Endothelial cell (in vitro differentiated cells): Measurements from ENCODE around the gene IQCH. TPM values are rescaled to one million over a fixed set of nuclear protein-coding genes. Genes with fewer than 3 reads are reported as not detected.

Experiments
- DNase-seq: peaks from one replicate; pipeline ENCODE4 v3.0.0; 2021; ENCODE audit warnings: low spot score
- H3K27ac Mint-ChIP-seq: one replicate; pipeline ENCODE4 v1.8.0; 2021; ENCODE audit warnings: mixed read lengths, inconsistent platforms; ENCODE audit not compliant: unreplicated experiment
- H3K27me3 Mint-ChIP-seq: one replicate; pipeline ENCODE4 v1.8.0; 2021; ENCODE audit warnings: mild to moderate bottlenecking, moderate library complexity, mixed read lengths, inconsistent platforms; ENCODE audit not compliant: unreplicated experiment
- H3K36me3 Mint-ChIP-seq: one replicate; pipeline ENCODE4 v1.8.0; 2021; ENCODE audit warnings: mild to moderate bottlenecking, low read depth, mixed read lengths, inconsistent platforms; ENCODE audit not compliant: unreplicated experiment
- H3K4me1 Mint-ChIP-seq: one replicate; pipeline ENCODE4 v1.8.0; 2021; ENCODE audit warnings: mild to moderate bottlenecking, mixed read lengths, inconsistent platforms; ENCODE audit not compliant: unreplicated experiment
- H3K4me3 Mint-ChIP-seq: one replicate; pipeline ENCODE4 v1.8.0; 2021; ENCODE audit warnings: mild to moderate bottlenecking, mixed read lengths, inconsistent platforms; ENCODE audit not compliant: unreplicated experiment
- H3K9me3 Mint-ChIP-seq: one replicate; pipeline ENCODE4 v1.8.0; 2021; ENCODE audit warnings: mixed read lengths, inconsistent platforms; ENCODE audit not compliant: unreplicated experiment
- CTCF ChIP-seq: fragments of 200-600 bp; sonication (generic); IDR thresholded peaks from one replicate; pipeline ENCODE4 v1.5.0; 2021; ENCODE audit warnings: antibody characterized with exemption; ENCODE audit not compliant: unreplicated experiment
- total RNA-seq: library from RNA; stranded (reverse); fragmentation: NEBNext Ultra II Directional; extraction: Animal tissue kit (Norgen Biotek cat#: 25700); gene quantifications from one replicate; pipeline ENCODE4 v1.2.1, GENCODE V29; 2021; ENCODE audit not compliant: unreplicated experiment

The IQCH gene
- total RNA-seq, 1 donor from 2014 or later: 2.4 TPM

- H3K4me1 Mint-ChIP-seq: no peaks in the 10 kb centered on the region
- H3K36me3 Mint-ChIP-seq: peaks cover 6% of the 10 kb centered on the region
- DNase-seq: no peak
- no peaks in the 10 kb centered on the region for H3K9me3 Mint-ChIP-seq
- no peak overlapping the region for H3K27ac Mint-ChIP-seq
- no peaks in the 10 kb centered on the region for H3K27me3 Mint-ChIP-seq
- H3K4me3 Mint-ChIP-seq: no peak overlapping the region
- no peak for TF ChIP-seq CTCF
Observed at GRCh38 chr15:67550522-67550921, 295.9 kb downstream of the IQCH start.

- H3K27me3 Mint-ChIP-seq: no peaks in the 10 kb centered on the region
- H3K27ac Mint-ChIP-seq: no peak overlapping the region
- peaks cover 6% of the 10 kb centered on the region for H3K36me3 Mint-ChIP-seq
- no peak for DNase-seq
- H3K4me1 Mint-ChIP-seq: no peaks in the 10 kb centered on the region
- no peaks in the 10 kb centered on the region for H3K9me3 Mint-ChIP-seq
- TF ChIP-seq CTCF: no peak
- no peak overlapping the region for H3K4me3 Mint-ChIP-seq
Observed at GRCh38 chr15:67551207-67551743, 296.7 kb downstream of the IQCH start.

Other genes starting within 250 kb of the IQCH start
- gene SMAD3, start 189.2 kb upstream of the IQCH start, total RNA-seq: 8.2 TPM
- 40.6 TPM for gene AAGAB, start 125 bp upstream of the IQCH start, total RNA-seq